HG03045 (cell line): ENCODE measurements around the gene ANKRD33B.
"Not testable (repeated sequence)": the region's sequence is repeated elsewhere in the genome, so short reads cannot be mapped to it uniquely, and the experiment has no call there.

Experiments used
- ATAC-seq: cut with Tn5 transposase; IDR thresholded peaks from one replicate; pipeline ENCODE4 v1.9.1; 2021; ENCODE audit warnings: mild to moderate bottlenecking, moderate library complexity; ENCODE audit not compliant: unreplicated experiment

ANKRD33B gene

GRCh38 chr5:10556289-10556807, 7.5 kb upstream of the ANKRD33B start:
- ATAC-seq = no peak

- no peak for ATAC-seq
These were observed 6.8 kb upstream of the ANKRD33B start for GRCh38 chr5:10556893-10557746.

- no peak for ATAC-seq
These were observed 4.7 kb upstream of the ANKRD33B start for GRCh38 chr5:10559151-10559550.

GRCh38 chr5:10559871-10560270, 4.0 kb upstream of the ANKRD33B start:
- ATAC-seq = no peak

GRCh38 chr5:10562201-10563109, 1.4 kb upstream of the ANKRD33B start:
- ATAC-seq = peak; percentile 24

- peak; percentile 34 for ATAC-seq
These were observed 543 bp upstream of the ANKRD33B start for GRCh38 chr5:10563110-10563944.

GRCh38 chr5:10564838-10565784, 1.2 kb downstream of the ANKRD33B start:
- no peak for ATAC-seq

- ATAC-seq = no peak
These were observed 2.1 kb downstream of the ANKRD33B start for GRCh38 chr5:10565785-10566542.

GRCh38 chr5:10566543-10567068, 2.7 kb downstream of the ANKRD33B start:
- ATAC-seq = no peak

GRCh38 chr5:10567121-10567591, 3.3 kb downstream of the ANKRD33B start:
- no peak for ATAC-seq

GRCh38 chr5:10567781-10568321, 4.0 kb downstream of the ANKRD33B start:
- ATAC-seq = no peak

- ATAC-seq = not testable (repeated sequence)
These were observed 6.7 kb downstream of the ANKRD33B start for GRCh38 chr5:10570540-10570939.

GRCh38 chr5:10572451-10572850, 8.6 kb downstream of the ANKRD33B start:
- ATAC-seq = no peak

- ATAC-seq = no peak
These were observed 9.7 kb downstream of the ANKRD33B start for GRCh38 chr5:10573487-10574145.

- ATAC-seq = not testable (repeated sequence)
These were observed 11.0 kb downstream of the ANKRD33B start for GRCh38 chr5:10574879-10575278.

- ATAC-seq = no peak
These were observed 12.4 kb downstream of the ANKRD33B start for GRCh38 chr5:10576121-10576789.

- ATAC-seq = no peak
These were observed 12.9 kb downstream of the ANKRD33B start for GRCh38 chr5:10576790-10577189.
